Thyroid gland (tissue), 4 donors: ENCODE data around the gene GPR156.

ENCODE experiments used
- CTCF ChIP-seq, 6 experiments: fragments of 200-600 bp in 3 of 6; fragments of 450-650 bp in 3 of 6; sonication (generic) in 3 of 6; IDR thresholded peaks; one replicate each; pipeline ENCODE4 v1.5.1; 2016 to 2019; ENCODE audit warnings: antibody characterized with exemption in 6 of 6, mild to moderate bottlenecking in 2 of 6, inconsistent platforms in 1 of 6, moderate library complexity in 1 of 6
- POLR2A ChIP-seq, 2 donors: fragments of 450-650 bp; IDR thresholded peaks; one replicate each; pipeline ENCODE4 v1.6.1; 2017; ENCODE audit warnings: antibody characterized with exemption in 2 of 2, mild to moderate bottlenecking in 2 of 2, moderate library complexity in 1 of 2

- TF ChIP-seq CTCF (IDR thresholded peaks at IDR 0.05), result no peak
- no peak for TF ChIP-seq POLR2A (IDR thresholded peaks at IDR 0.05)
These were observed 113.0 kb downstream of the GPR156 start for GRCh38 chr3:120172070-120172469.
